GM13977 (cell line): ENCODE results near the gene SARDH.
"Not testable (repeated sequence)": the region's sequence is repeated elsewhere in the genome, so short reads cannot be mapped to it uniquely, and the experiment has no call there.

Experiments used
- DNase-seq: peaks from one replicate; pipeline ENCODE4 v3.0.0; 2012; ENCODE audit warnings: low spot score
- CTCF ChIP-seq: IDR thresholded peaks from 2 replicates; pipeline ENCODE4 v1.5.1; 2012; ENCODE audit warnings: mild to moderate bottlenecking, control low read depth; ENCODE audit not compliant: insufficient read depth; ENCODE audit errors: extremely low read depth, missing control alignments
- in situ Hi-C: fragments of 300-500 bp; cut with MboI; formaldehyde crosslinking; loops from one replicate; pipeline ENCODE4 v1.12.0; 2022; ENCODE audit warnings: low sequenced_read_pairs, low pct_unique_long_range_greater_than_20kb, mixed read lengths, inconsistent platforms; ENCODE audit not compliant: unreplicated experiment

SARDH gene

GRCh38 chr9:133747309-133747708, 9.2 kb upstream of the SARDH start:
- in situ Hi-C loops, result loop anchor here (25.0 kb wide), 1 partner anchor 210 kb away; the partner anchor contains the start of gene ADAMTSL2
- DNase-seq, result no peak
- TF ChIP-seq CTCF, result no peak

GRCh38 chr9:133744528-133744927, 6.4 kb upstream of the SARDH start:
- in situ Hi-C loops, result loop anchor here (25.0 kb wide), 1 partner anchor 207 kb away; the partner anchor contains the start of gene ADAMTSL2
- DNase-seq, result not testable (repeated sequence)

- peak; percentile 91 for DNase-seq
- peak; percentile 98 for TF ChIP-seq CTCF
- in situ Hi-C loops, result loop anchor here (25.0 kb wide), 1 partner anchor 206 kb away; the partner anchor contains the start of gene ADAMTSL2
These were observed 4.8 kb upstream of the SARDH start for GRCh38 chr9:133742849-133743444.

- DNase-seq, result no peak
- in situ Hi-C loops, result loop anchor here (25.0 kb wide), 1 partner anchor 205 kb away; the partner anchor contains the start of gene ADAMTSL2
- TF ChIP-seq CTCF, result no peak
These were observed 4.1 kb upstream of the SARDH start for GRCh38 chr9:133742251-133742650.

- in situ Hi-C loops, result loop anchor here (25.0 kb wide), 1 partner anchor 204 kb away; the partner anchor contains the start of gene ADAMTSL2
- DNase-seq, result no peak
- no peak for TF ChIP-seq CTCF
These were observed 3.6 kb upstream of the SARDH start for GRCh38 chr9:133741716-133742115.

- DNase-seq, result no peak
- in situ Hi-C loops, result loop anchor here (25.0 kb wide), 1 partner anchor 204 kb away; the partner anchor contains the start of gene ADAMTSL2
- TF ChIP-seq CTCF, result no peak
These were observed 2.8 kb upstream of the SARDH start for GRCh38 chr9:133740911-133741310.
